IMR-90 (cell line): ENCODE measurements around the gene TRIM37. TPM values are rescaled to one million over a fixed set of nuclear protein-coding genes. Genes with fewer than 3 reads are reported as not detected.
A peak's percentile ranks its signal among the peaks of the same experiment; 100 is the strongest.

ENCODE experiments used
- ATAC-seq: fragments of 200-7000 bp; cut with Tn5 transposase; 2 replicates; pipeline ENCODE4 v1.9.1; 2020; ENCODE audit warnings: low read depth, mild to moderate bottlenecking, moderate library complexity
- BruUV-seq: library from RNA; stranded (reverse); fragments of 400-500 nt; replicated peaks from 2 replicates; lab custom pipeline; 2021; lab: Mats Ljungman, UMichigan
- CTCF ChIA-PET: fragments of 300-600 bp; formaldehyde crosslinking; extraction: SDS; loops from one replicate; lab custom pipeline; 2021; ENCODE audit warnings: antibody characterized with exemption; lab: Yijun Ruan, JAX
- POLR2A ChIA-PET: fragments of 300-600 bp; sonication (Branson Sonifier 250); formaldehyde crosslinking; loops from one replicate; lab custom pipeline; 2022; ENCODE audit warnings: antibody characterized with exemption; ENCODE audit not compliant: unreplicated experiment; lab: Charles Lee
- DNase-seq: peaks from one replicate; pipeline ENCODE4 v3.0.0; 2013
- H2AFZ ChIP-seq: replicated peaks from 2 replicates; pipeline ENCODE3; 2013; ENCODE audit warnings: low read length, mild to moderate bottlenecking; ENCODE audit not compliant: poor library complexity
- H2AK5ac ChIP-seq: 2 replicates; pipeline ENCODE4 v1.6.1; 2013; ENCODE audit warnings: low read depth, low read length, inconsistent platforms
- H2AK9ac ChIP-seq: replicated peaks from 2 replicates; pipeline ENCODE3; 2013; ENCODE audit warnings: mild to moderate bottlenecking, low read depth, low read length, moderate library complexity; ENCODE audit not compliant: poor library complexity
- H2BK120ac ChIP-seq: 2 replicates; pipeline ENCODE4 v1.6.1; 2013; ENCODE audit warnings: low read depth, low read length, inconsistent platforms
- H2BK15ac ChIP-seq: 3 replicates; pipeline ENCODE4 v1.6.1; 2013; ENCODE audit warnings: low read depth, low read length, inconsistent platforms
- H2BK20ac ChIP-seq: 2 replicates; pipeline ENCODE4 v1.6.1; 2013; ENCODE audit warnings: low read depth, mild to moderate bottlenecking, inconsistent platforms, low read length, moderate library complexity
- H2BK5ac ChIP-seq: 2 replicates; pipeline ENCODE4 v1.6.1; 2013; ENCODE audit warnings: mild to moderate bottlenecking, low read depth, low read length, inconsistent platforms; ENCODE audit not compliant: poor library complexity, severe bottlenecking
- H3K14ac ChIP-seq: replicated peaks from 2 replicates; pipeline ENCODE4 v1.6.1; 2013; ENCODE audit warnings: low read depth, low read length, inconsistent platforms
- H3K18ac ChIP-seq: 2 replicates; pipeline ENCODE4 v1.6.1; 2013; ENCODE audit warnings: low read depth, low read length, control low read depth
- H3K23ac ChIP-seq: 2 replicates; pipeline ENCODE4 v1.6.1; 2013; ENCODE audit warnings: low read depth, low read length, inconsistent platforms
- H3K27ac ChIP-seq: 2 replicates; pipeline ENCODE4 v1.5.1; 2013; ENCODE audit warnings: mild to moderate bottlenecking, control low read depth, low read length; ENCODE audit not compliant: insufficient read depth
- H3K27me3 ChIP-seq: 2 replicates; pipeline ENCODE4 v1.6.1; 2013; ENCODE audit warnings: low read length; ENCODE audit not compliant: control insufficient read depth, insufficient read depth
- H3K36me3 ChIP-seq: 2 replicates; pipeline ENCODE4 v1.6.1; 2013; ENCODE audit warnings: low read length, mixed read lengths; ENCODE audit not compliant: control insufficient read depth, insufficient read depth
- H3K4ac ChIP-seq: 2 replicates; pipeline ENCODE4 v1.6.1; 2013; ENCODE audit warnings: low read depth, low read length, inconsistent platforms
- H3K4me1 ChIP-seq: 2 replicates; pipeline ENCODE4 v1.6.1; 2013; ENCODE audit warnings: low read length, mixed read lengths; ENCODE audit not compliant: control insufficient read depth, insufficient read depth
- H3K4me2 ChIP-seq: 2 replicates; pipeline ENCODE4 v1.6.1; 2013; ENCODE audit warnings: low read depth, mild to moderate bottlenecking, control low read depth, low read length, moderate library complexity
- H3K4me3 ChIP-seq: 2 replicates; pipeline ENCODE4 v1.5.1; 2013; ENCODE audit warnings: low read depth, mild to moderate bottlenecking, control low read depth, low read length, moderate library complexity; ENCODE audit not compliant: insufficient read depth
- H3K56ac ChIP-seq: 2 replicates; pipeline ENCODE4 v1.6.1; 2013; ENCODE audit warnings: low read length, inconsistent platforms; ENCODE audit not compliant: insufficient read depth; ENCODE audit errors: extremely low read depth
- H3K79me1 ChIP-seq, 2 experiments: 2 replicates each; pipeline ENCODE4 v1.6.1; 2013; ENCODE audit warnings: low read length in 2 of 2, inconsistent platforms in 1 of 2, low read depth in 1 of 2
- H3K9ac ChIP-seq: 2 replicates; pipeline ENCODE4 v1.6.1; 2013; ENCODE audit warnings: low read depth, low read length, control low read depth
- H3K9me1 ChIP-seq: 2 replicates; pipeline ENCODE4 v1.6.1; 2013; ENCODE audit warnings: low read length, inconsistent platforms; ENCODE audit not compliant: insufficient read depth
- H3K9me3 ChIP-seq: 2 replicates; pipeline ENCODE4 v1.6.1; 2013; ENCODE audit warnings: low read length; ENCODE audit not compliant: control insufficient read depth, insufficient read depth
- H4K20me1 ChIP-seq: 2 replicates; pipeline ENCODE4 v1.6.1; 2013; ENCODE audit warnings: low read length, inconsistent platforms; ENCODE audit not compliant: insufficient read depth
- H4K5ac ChIP-seq: 2 replicates; pipeline ENCODE4 v1.6.1; 2013; ENCODE audit warnings: mild to moderate bottlenecking, low read depth, low read length, control low read depth
- H4K8ac ChIP-seq, 2 experiments: 2 replicates each; pipeline ENCODE4 v1.6.1; 2013; ENCODE audit warnings: low read depth in 2 of 2, low read length in 2 of 2, control low read depth in 1 of 2, inconsistent platforms in 1 of 2
- H4K91ac ChIP-seq: 2 replicates; pipeline ENCODE4 v1.6.1; 2013; ENCODE audit warnings: low read depth, low read length, inconsistent platforms; ENCODE audit not compliant: insufficient read depth
- CEBPB ChIP-seq: IDR thresholded peaks from 2 replicates; pipeline ENCODE4 v1.6.1; 2012; ENCODE audit warnings: low read depth, low read length, improper control_type of control experiment
- CTCF ChIP-seq: conservative IDR thresholded peaks from 2 replicates; pipeline ENCODE4 v1.5.1; 2012; ENCODE audit warnings: mild to moderate bottlenecking, low read depth, low read length, improper control_type of control experiment
- ELK1 ChIP-seq: fragments of 150-350 bp; IDR thresholded peaks from 2 replicates; pipeline ENCODE4 v1.6.1; 2016; ENCODE audit warnings: low read depth, mild to moderate bottlenecking, low read length, moderate library complexity, borderline replicate concordance
- MAFK ChIP-seq: IDR thresholded peaks from 2 replicates; pipeline ENCODE4 v1.6.1; 2012; ENCODE audit warnings: low read depth, low read length, improper control_type of control experiment
- POLR2A ChIP-seq: IDR thresholded peaks from 2 replicates; pipeline ENCODE4 v1.6.1; 2012; ENCODE audit warnings: mild to moderate bottlenecking, low read depth, low read length
- RAD21 ChIP-seq: IDR thresholded peaks from 2 replicates; pipeline ENCODE4 v1.6.1; 2012; ENCODE audit warnings: low read length, improper control_type of control experiment
- WGBS, 2 experiments: methylation state at CpG; one replicate each; pipeline versions ENCODE4 v1.1.5 to v1.1.7; 2013; ENCODE audit warnings: missing lambda C conversion rate in 2 of 2; ENCODE audit not compliant: insufficient read length in 1 of 2; ENCODE audit errors: extremely low coverage in 2 of 2; 5-methylcytosine and 5-hydroxymethylcytosine counted together
- dilution Hi-C: fragments of 300-500 bp; cut with HindIII; formaldehyde crosslinking; loops from one replicate; pipeline ENCODE4 v1.14.3; 2018; ENCODE audit warnings: low sequenced_read_pairs; ENCODE audit not compliant: unreplicated experiment
- in situ Hi-C: fragments of 300-500 bp; cut with MboI; formaldehyde crosslinking; loops from 3 replicates; pipeline ENCODE4 v1.14.3; 2019; ENCODE audit warnings: low sequenced_read_pairs, inconsistent platforms, mixed read lengths
- intact Hi-C: fragments of 100-400 bp; cut with micrococcal nuclease; formaldehyde crosslinking; loops from 2 replicates; pipeline ENCODE4 v1.10.0; 2022
- polyA plus RNA-seq, 3 experiments: library from polyadenylated mRNA; depleted of rRNA; stranded (reverse); fragments of >200 nt; gene quantifications; 2 replicates each; pipeline ENCODE4 v1.2.3, GENCODE V29; 2012; ENCODE audit warnings: low replicate concordance in 1 of 3
- total RNA-seq: library from RNA; depleted of rRNA; stranded (reverse); fragments of >200 nt; gene quantifications from 2 replicates; pipeline ENCODE4 v1.2.3, GENCODE V29; 2012

The TRIM37 gene
- total and polyA plus RNA-seq, 2 of the 4 experiments (the other 2 are of a cell fraction): 12.1 to 24.9 TPM

GRCh38 chr17:59067340-59067739, 39.3 kb downstream of the TRIM37 start:
- H3K4me3 ChIP-seq: no peak overlapping the region
- no peak overlapping the region for H3K23ac ChIP-seq
- in situ Hi-C loops (no loop called here), dilution Hi-C loops (no loop called here), intact Hi-C loops (no loop called here)
- no peak overlapping the region for H4K5ac ChIP-seq
- no peaks in the 10 kb centered on the region for H3K27me3 ChIP-seq
- H3K9ac ChIP-seq: no peak overlapping the region
- peaks cover 2 to 4% of the 10 kb centered on the region in 2 experiments; a peak in 2 of 4 replicates for H3K79me1 ChIP-seq
- no CpG with 5 or more reads among the region's 2 CpGs for WGBS, 2 experiments
- no TSS peak for BruUV-seq
- DNase-seq (no peak), ATAC-seq (no peak)
- H2AFZ ChIP-seq: no peak overlapping the region
- peaks cover 10% of the 10 kb centered on the region; the same call in 1 of the 2 replicates for H3K36me3 ChIP-seq
- no peak overlapping the region for H2AK5ac ChIP-seq
- H3K56ac ChIP-seq: no peak overlapping the region
- no peaks in the 10 kb centered on the region for H3K9me1 ChIP-seq
- H4K20me1 ChIP-seq: no peaks in the 10 kb centered on the region
- H3K4me2 ChIP-seq: no peak overlapping the region
- no peak overlapping the region for H2BK20ac ChIP-seq
- H2BK120ac ChIP-seq: no peak overlapping the region
- no peak overlapping the region for H3K27ac ChIP-seq
- H3K14ac ChIP-seq: no peak overlapping the region
- no peak overlapping the region for H4K91ac ChIP-seq
- no peaks in the 10 kb centered on the region for H3K4me1 ChIP-seq
- no peak overlapping the region for H4K8ac ChIP-seq
- H2AK9ac ChIP-seq: no peak overlapping the region
- no peak overlapping the region for H3K18ac ChIP-seq
- CTCF ChIA-PET: interaction anchor here (0.6 kb wide), 1 partner anchor 200 kb away, joined by 6 read pairs; no protein-coding TSS in a partner anchor
- H2BK15ac ChIP-seq: no peak overlapping the region
- H2BK5ac ChIP-seq: no peak overlapping the region
- POLR2A ChIA-PET: no interaction called here
- no peak overlapping the region for H3K4ac ChIP-seq
- TF ChIP-seq ELK1: no peak
- no peak for TF ChIP-seq CTCF
- TF ChIP-seq CEBPB: no peak
- TF ChIP-seq POLR2A: no peak
- 0 out of 2 replicates have a peak, but pooled peaks have one; percentile 4 for TF ChIP-seq MAFK
- no peak for TF ChIP-seq RAD21
- no peaks in the 10 kb centered on the region for H3K9me3 ChIP-seq
